Loucy (cell line): ENCODE results near the gene ASCC1.

ENCODE experiments used
- CTCF ChIP-seq: fragments of 200-600 bp; sonication (generic); conservative IDR thresholded peaks from 2 replicates; pipeline ENCODE4 v1.5.1; 2014; ENCODE audit warnings: mild to moderate bottlenecking, antibody characterized with exemption, low read length
- EZH2phosphoT487 ChIP-seq: fragments of 200-600 bp; IDR thresholded peaks from 2 replicates; pipeline ENCODE4 v1.6.1; 2018; ENCODE audit warnings: antibody characterized with exemption, mild to moderate bottlenecking, moderate library complexity, borderline replicate concordance

DNA sequence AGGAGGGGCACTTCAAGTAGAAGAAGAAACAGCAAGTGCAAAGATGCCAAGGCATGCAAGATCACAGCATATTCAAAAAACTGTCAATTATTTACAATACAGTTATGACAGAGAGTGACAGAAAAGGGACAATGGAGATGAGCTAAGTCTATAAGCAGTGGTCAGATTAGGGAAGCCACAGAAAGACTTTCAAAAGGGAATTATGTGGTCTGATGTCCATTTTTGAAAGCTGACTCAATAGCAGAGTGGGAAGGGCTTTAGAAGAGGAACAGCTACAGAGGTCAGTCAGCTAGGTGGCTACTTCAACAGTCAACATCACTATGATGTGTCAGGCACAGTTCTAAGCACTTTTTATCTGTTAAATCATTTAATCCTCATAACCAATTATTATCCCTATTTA lies 82.6 kb downstream of the ASCC1 start:
- no peak for TF ChIP-seq CTCF
- TF ChIP-seq EZH2phosphoT487 = no peak
